HG03354 (cell line): ENCODE data around the gene GNAI2.

Experiments
- ATAC-seq: cut with Tn5 transposase; IDR thresholded peaks from one replicate; pipeline ENCODE4 v1.9.1; 2021; ENCODE audit warnings: mild to moderate bottlenecking; ENCODE audit not compliant: unreplicated experiment, poor library complexity, severe bottlenecking

The GNAI2 gene

DNA sequence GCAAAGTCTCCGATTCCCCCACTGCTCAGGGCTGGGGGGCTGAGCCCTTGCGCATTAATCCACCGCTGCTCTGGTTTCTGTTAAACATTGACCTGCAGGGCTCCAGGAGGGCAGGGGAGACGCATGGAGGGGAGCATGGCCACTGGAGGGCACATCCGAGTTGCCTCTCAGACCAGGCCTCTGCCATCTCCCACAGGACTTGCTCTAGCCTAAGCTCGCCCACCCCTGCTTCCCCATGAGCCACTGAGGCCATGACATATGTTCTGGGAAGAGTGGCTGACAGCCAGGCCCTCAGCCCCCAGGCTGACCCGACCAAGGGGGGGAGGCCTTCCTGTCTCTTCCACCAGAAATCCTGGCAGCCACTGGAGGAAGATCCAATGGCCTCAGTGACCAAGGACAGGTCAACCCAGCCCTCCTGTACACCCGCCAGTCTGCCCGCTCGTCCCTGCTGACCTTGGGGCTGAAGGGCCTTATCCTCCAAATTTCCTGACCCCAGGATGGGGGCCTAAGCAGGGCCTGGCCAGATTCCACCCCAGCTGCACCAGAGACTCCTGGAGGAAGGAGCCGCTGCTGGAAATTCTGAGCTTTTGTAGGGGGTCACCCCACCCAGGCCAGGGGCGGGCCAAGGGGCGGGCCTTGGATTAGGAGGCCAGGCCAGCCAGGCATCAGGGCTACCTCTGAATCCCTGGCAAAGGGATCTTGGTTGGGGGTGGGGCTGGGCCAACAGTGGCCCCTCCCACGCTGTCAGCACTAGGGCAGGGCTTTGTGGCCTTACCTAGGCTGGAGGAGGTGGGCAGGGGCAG, 67.2 kb downstream of the GNAI2 start, which contains the start of gene HYAL1:
Gene HYAL1, minus strand, starts transcription at position 562 of the 803 bp plus-strand sequence. CDS start 618 bp downstream, outside the sequence.
- no peak for ATAC-seq

DNA sequence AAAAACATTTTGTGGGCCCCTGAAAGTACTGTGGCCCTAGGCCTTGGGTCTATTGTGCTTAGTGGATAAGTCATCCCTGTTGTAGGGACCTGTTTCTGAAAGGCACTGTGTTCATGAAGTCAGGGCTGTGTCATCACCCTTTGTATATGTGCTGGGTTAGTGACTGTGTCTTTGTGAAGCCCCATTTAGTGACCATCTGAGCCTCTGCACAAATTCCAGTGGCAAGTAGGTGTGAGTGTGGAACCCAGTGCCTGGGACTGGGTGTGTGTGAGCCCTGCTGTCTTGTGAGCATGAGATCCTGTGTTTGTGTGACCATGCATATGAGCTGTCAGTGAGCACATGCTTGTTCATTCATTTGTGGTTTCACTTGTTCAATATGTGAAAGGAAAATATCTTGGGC, 68.6 kb downstream of the GNAI2 start:
- no peak for ATAC-seq
